Measurements from ENCODE around the gene AGAP1. TPM values are rescaled to one million over a fixed set of nuclear protein-coding genes. Genes with fewer than 3 reads are reported as not detected.

The AGAP1 gene
- total RNA-seq, 1 donor from 2014 or later: 33.7 TPM

GRCh38 chr2:235579128-235579527, 85.3 kb downstream of the AGAP1 start:
- Histone ChIP-seq H3K4me3 (ENCODE audit: low read depth, low read length) (no peak overlapping the region), H3K36me3 (ENCODE audit: control insufficient read depth, insufficient read depth, low read length) (no peaks in the 10 kb centered on the region), H3K27me3 (ENCODE audit: control insufficient read depth, insufficient read depth, low read length) (no peaks in the 10 kb centered on the region)
- no peak for TF ChIP-seq CTCF (IDR thresholded peaks at IDR 0.05; ENCODE audit: insufficient read depth, low read length, poor library complexity, severe bottlenecking)
- no peak for DNase-seq (ENCODE audit: low read depth)

DNA sequence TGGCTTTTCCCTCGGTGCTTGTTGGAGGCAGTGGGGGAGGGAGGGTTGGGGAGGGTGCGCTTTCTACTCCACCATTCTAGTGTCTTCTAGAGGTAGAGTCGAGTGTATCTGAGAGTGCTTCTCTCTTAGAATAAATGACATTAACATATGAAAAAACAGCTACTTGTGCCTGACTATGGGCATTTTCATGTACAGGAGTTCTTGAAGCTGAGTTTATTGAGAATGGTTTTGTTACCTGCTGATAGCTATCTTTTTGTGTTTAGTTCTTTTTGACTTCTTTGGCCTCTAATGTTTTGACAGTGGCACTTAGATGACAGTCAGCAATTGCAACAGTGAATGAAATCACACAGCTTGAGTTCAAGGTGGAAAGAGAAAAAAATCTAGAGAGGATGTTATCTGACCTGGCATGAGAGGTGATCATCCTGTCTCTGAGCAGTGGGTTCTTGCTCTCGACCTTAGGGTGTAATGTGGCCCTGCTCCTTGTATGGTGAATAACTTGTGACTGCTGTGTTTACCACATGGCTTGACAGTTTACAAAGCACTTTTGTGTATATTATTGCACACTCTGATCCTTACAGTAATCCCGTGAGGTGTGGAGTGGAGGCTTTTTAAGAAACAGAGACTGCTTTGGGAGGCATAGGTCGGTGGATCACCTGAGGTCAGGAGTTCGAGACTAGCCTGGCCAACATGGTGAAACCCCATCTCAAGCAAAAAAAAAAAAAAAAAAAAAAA, 86.7 kb downstream of the AGAP1 start:
- no peaks in the 10 kb centered on the region for H3K36me3 ChIP-seq (ENCODE audit: control insufficient read depth, insufficient read depth, low read length)
- H3K27me3 ChIP-seq (ENCODE audit: control insufficient read depth, insufficient read depth, low read length): no peaks in the 10 kb centered on the region
- no peak for DNase-seq (ENCODE audit: low read depth)
- TF ChIP-seq CTCF (IDR thresholded peaks at IDR 0.05; ENCODE audit: insufficient read depth, low read length, poor library complexity, severe bottlenecking): no peak
- no peak overlapping the region for H3K4me3 ChIP-seq (ENCODE audit: low read depth, low read length)

DNA sequence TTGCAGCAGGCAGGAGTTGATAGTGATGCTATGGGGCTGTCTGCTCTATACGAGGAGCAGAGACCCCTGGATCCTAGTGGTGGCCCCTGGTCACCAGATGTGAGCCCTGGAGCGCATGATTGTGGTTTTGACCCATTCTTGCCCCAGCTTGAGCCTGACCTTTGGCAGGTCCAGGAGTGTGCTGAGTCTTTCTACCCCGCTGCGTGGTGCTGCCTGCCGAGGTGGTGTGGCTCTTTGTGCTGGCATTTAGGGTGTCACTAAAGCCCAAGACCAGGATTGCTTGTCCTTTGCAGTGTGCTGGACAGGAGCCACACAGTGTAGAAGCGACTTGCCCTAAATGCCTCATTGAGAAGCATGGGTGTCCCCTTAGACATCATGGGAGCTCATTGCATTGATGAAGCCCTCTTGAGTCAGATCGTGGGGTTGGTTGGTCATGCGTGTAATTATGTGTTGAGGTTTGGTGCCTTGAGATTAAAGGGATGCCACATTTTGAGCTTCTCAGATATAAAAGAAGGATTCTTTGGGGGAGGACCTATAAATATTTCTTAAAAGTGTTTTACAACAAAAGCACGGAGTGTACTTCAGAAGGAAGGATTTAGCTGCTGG, 88.3 kb downstream of the AGAP1 start:
- TF ChIP-seq CTCF (IDR thresholded peaks at IDR 0.05; ENCODE audit: insufficient read depth, low read length, poor library complexity, severe bottlenecking): no peak
- no peak for DNase-seq (ENCODE audit: low read depth)
- no peaks in the 10 kb centered on the region for H3K36me3 ChIP-seq (ENCODE audit: control insufficient read depth, insufficient read depth, low read length)
- H3K4me3 ChIP-seq (ENCODE audit: low read depth, low read length): no peak overlapping the region
- H3K27me3 ChIP-seq (ENCODE audit: control insufficient read depth, insufficient read depth, low read length): no peaks in the 10 kb centered on the region

DNA sequence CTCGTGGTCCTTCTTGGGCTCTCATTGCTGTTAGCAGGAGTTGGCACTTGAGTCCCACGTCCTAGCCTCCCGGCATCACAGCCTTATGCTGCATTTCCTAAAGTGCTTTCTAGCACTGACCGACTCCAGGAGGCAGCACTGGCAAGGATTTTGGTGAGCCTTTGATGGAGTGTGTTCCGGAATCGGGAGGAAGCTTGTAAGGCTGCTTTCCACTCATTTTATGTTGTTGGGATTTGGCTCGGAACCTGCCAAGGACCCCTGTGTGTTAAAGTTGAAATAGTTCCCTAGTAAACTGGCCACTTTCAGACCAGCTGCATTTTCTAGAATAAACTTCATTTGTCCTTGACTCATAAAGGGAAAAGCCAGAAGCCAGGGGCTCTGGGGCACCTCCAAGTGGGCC, 88.9 kb downstream of the AGAP1 start:
- Histone ChIP-seq H3K36me3 (ENCODE audit: control insufficient read depth, insufficient read depth, low read length) (no peaks in the 10 kb centered on the region), H3K27me3 (ENCODE audit: control insufficient read depth, insufficient read depth, low read length) (no peaks in the 10 kb centered on the region), H3K4me3 (ENCODE audit: low read depth, low read length) (no peak overlapping the region)
- no peak for DNase-seq (ENCODE audit: low read depth)
- no peak for TF ChIP-seq CTCF (IDR thresholded peaks at IDR 0.05; ENCODE audit: insufficient read depth, low read length, poor library complexity, severe bottlenecking)

DNA sequence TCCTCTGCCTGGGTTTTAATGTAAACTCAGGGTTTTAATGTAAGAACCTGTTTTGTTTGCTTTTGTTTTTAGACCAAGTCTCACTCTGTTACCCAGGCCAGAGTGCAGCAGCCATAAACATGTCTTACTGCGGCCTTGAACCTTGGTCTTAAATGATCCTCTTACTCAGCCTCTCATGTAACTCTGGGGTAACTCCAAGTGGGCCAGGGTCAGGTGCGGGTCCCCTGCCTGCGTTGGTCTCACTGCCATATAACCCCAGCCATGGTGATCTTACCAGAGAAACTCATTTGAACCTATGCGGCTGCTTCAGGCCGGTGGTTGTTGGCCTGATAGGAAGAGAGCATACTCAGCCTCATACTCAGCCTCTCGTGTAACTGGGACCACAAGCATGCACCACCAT, 89.3 kb downstream of the AGAP1 start:
- Histone ChIP-seq H3K27me3 (ENCODE audit: control insufficient read depth, insufficient read depth, low read length) (no peaks in the 10 kb centered on the region), H3K4me3 (ENCODE audit: low read depth, low read length) (no peak overlapping the region), H3K36me3 (ENCODE audit: control insufficient read depth, insufficient read depth, low read length) (no peaks in the 10 kb centered on the region)
- DNase-seq (ENCODE audit: low read depth): no peak
- TF ChIP-seq CTCF (IDR thresholded peaks at IDR 0.05; ENCODE audit: insufficient read depth, low read length, poor library complexity, severe bottlenecking): no peak
